GM12878 (cell line): Measurements from ENCODE around the gene RFFL.

Experiments used
- BACH1 ChIP-seq: fragments of 450-650 bp; IDR thresholded peaks from 2 replicates; pipeline ENCODE4 v1.6.1; 2017; ENCODE audit warnings: mild to moderate bottlenecking, borderline replicate concordance
- BRCA1 ChIP-seq: IDR thresholded peaks from 2 replicates; pipeline ENCODE4 v1.6.1; 2011; ENCODE audit warnings: low read depth, low read length, improper control_type of control experiment
- NFIC ChIP-seq: IDR thresholded peaks from 2 replicates; pipeline ENCODE4 v1.6.1; 2012; ENCODE audit warnings: low read depth, mild to moderate bottlenecking, inconsistent platforms, low read length, moderate library complexity
- SP1 ChIP-seq: IDR thresholded peaks from one replicate; pipeline ENCODE4 v1.6.1; 2011; ENCODE audit warnings: low read depth, low read length
- ZNF274 ChIP-seq: IDR thresholded peaks from one replicate; pipeline ENCODE4 v1.8.0; 2011; ENCODE audit not compliant: insufficient read length, insufficient read depth
- TF ChIP-seq, protein P1 (sequence below): IDR thresholded peaks from 2 replicates; pipeline ENCODE4 v1.6.1; 2012; ENCODE audit warnings: low read length, inconsistent platforms
- TF ChIP-seq, protein P2 (sequence below), 3 experiments: IDR thresholded peaks in 2 of 3; conservative IDR thresholded peaks in 1 of 3; 2 replicates each; pipeline ENCODE4 v1.5.1; 2011; ENCODE audit warnings: low read depth in 3 of 3, low read length in 3 of 3, mild to moderate bottlenecking in 3 of 3, control low read depth in 2 of 3, moderate library complexity in 2 of 3, inconsistent platforms in 1 of 3, mixed read lengths in 1 of 3; ENCODE audit not compliant: control insufficient read depth in 2 of 3, insufficient read depth in 1 of 3; ENCODE audit errors: extremely low read depth in 1 of 3
- TF ChIP-seq, protein P3 (sequence below): fragments of 150-350 bp; IDR thresholded peaks from 2 replicates; pipeline ENCODE4 v1.6.1; 2016; ENCODE audit warnings: low read depth, low read length

DNA sequence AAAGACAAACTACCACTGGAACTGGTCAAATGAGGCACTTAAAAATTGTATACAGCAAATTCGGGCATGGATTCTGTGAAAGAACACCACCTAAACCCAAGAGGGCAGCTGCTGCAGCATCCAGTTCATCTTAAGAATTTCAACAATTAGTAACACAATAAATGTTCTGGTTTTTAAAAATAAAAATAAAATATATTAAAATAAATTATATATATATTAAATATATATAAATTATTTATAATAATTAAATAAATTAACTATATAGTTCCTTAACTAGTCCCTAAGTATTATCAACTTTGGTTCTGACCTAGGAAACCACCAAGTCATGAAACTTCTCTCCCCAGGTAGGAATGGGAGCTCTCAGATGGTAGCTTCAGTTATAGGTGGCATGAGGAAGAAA is 13.4 kb upstream of the RFFL start:
- TF ChIP-seq SP1 (no peak), NFIC (no peak), ZNF274 (no peak), BACH1 (no peak), BRCA1 (no peak)
- TF ChIP-seq, protein P1, sequence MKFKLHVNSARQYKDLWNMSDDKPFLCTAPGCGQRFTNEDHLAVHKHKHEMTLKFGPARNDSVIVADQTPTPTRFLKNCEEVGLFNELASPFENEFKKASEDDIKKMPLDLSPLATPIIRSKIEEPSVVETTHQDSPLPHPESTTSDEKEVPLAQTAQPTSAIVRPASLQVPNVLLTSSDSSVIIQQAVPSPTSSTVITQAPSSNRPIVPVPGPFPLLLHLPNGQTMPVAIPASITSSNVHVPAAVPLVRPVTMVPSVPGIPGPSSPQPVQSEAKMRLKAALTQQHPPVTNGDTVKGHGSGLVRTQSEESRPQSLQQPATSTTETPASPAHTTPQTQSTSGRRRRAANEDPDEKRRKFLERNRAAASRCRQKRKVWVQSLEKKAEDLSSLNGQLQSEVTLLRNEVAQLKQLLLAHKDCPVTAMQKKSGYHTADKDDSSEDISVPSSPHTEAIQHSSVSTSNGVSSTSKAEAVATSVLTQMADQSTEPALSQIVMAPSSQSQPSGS = no peak
- TF ChIP-seq, protein P2, sequence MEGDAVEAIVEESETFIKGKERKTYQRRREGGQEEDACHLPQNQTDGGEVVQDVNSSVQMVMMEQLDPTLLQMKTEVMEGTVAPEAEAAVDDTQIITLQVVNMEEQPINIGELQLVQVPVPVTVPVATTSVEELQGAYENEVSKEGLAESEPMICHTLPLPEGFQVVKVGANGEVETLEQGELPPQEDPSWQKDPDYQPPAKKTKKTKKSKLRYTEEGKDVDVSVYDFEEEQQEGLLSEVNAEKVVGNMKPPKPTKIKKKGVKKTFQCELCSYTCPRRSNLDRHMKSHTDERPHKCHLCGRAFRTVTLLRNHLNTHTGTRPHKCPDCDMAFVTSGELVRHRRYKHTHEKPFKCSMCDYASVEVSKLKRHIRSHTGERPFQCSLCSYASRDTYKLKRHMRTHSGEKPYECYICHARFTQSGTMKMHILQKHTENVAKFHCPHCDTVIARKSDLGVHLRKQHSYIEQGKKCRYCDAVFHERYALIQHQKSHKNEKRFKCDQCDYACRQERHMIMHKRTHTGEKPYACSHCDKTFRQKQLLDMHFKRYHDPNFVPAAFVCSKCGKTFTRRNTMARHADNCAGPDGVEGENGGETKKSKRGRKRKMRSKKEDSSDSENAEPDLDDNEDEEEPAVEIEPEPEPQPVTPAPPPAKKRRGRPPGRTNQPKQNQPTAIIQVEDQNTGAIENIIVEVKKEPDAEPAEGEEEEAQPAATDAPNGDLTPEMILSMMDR (IDR thresholded peaks at IDR 0.05 in 2 of 3, conservative IDR thresholded peaks at IDR 0.05 in 1 of 3; ENCODE audit: control insufficient read depth in 2 of 3, extremely low read depth in 1 of 3, insufficient read depth in 1 of 3, low read depth in 3 of 3, low read length in 3 of 3) = no peak
- TF ChIP-seq, protein P3, sequence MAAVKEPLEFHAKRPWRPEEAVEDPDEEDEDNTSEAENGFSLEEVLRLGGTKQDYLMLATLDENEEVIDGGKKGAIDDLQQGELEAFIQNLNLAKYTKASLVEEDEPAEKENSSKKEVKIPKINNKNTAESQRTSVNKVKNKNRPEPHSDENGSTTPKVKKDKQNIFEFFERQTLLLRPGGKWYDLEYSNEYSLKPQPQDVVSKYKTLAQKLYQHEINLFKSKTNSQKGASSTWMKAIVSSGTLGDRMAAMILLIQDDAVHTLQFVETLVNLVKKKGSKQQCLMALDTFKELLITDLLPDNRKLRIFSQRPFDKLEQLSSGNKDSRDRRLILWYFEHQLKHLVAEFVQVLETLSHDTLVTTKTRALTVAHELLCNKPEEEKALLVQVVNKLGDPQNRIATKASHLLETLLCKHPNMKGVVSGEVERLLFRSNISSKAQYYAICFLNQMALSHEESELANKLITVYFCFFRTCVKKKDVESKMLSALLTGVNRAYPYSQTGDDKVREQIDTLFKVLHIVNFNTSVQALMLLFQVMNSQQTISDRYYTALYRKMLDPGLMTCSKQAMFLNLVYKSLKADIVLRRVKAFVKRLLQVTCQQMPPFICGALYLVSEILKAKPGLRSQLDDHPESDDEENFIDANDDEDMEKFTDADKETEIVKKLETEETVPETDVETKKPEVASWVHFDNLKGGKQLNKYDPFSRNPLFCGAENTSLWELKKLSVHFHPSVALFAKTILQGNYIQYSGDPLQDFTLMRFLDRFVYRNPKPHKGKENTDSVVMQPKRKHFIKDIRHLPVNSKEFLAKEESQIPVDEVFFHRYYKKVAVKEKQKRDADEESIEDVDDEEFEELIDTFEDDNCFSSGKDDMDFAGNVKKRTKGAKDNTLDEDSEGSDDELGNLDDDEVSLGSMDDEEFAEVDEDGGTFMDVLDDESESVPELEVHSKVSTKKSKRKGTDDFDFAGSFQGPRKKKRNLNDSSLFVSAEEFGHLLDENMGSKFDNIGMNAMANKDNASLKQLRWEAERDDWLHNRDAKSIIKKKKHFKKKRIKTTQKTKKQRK = no peak
